K562 (cell line): Measurements from ENCODE around the gene FKBP8. TPM values are rescaled to one million over a fixed set of nuclear protein-coding genes. Genes with fewer than 3 reads are reported as not detected.

Source experiments
- COPS2 ChIP-seq: fragments of 450-650 bp; conservative IDR thresholded peaks from 2 replicates; pipeline ENCODE4 v1.6.1; 2016; ENCODE audit warnings: mild to moderate bottlenecking, moderate library complexity
- ESRRB ChIP-seq: fragments of 250-450 bp; sonication (Bioruptor Pico); IDR thresholded peaks from 2 replicates; pipeline ENCODE4 v1.5.0; 2020; ENCODE audit warnings: mild to moderate bottlenecking, moderate library complexity, borderline replicate concordance
- SMARCA5 ChIP-seq: fragments of 450-650 bp; IDR thresholded peaks from 2 replicates; pipeline ENCODE4 v1.6.1; 2016
- THAP12 ChIP-seq: fragments of 250-450 bp; sonication (Bioruptor Pico); IDR thresholded peaks from 2 replicates; pipeline ENCODE4 v1.9.0; 2021; ENCODE audit warnings: mild to moderate bottlenecking, inconsistent platforms
- ZEB2 ChIP-seq: fragments of 450-650 bp; IDR thresholded peaks from 2 replicates; pipeline ENCODE4 v1.6.1; 2016
- ZNF740 ChIP-seq, 3 experiments: fragments of 200-800 bp in 1 of 3; sonication (Bioruptor generic) in 1 of 3; sonication (generic) in 1 of 3; formaldehyde crosslinking in 1 of 3; IDR thresholded peaks; 2 replicates each; pipeline versions ENCODE4 v1.6.1 to v1.8.0; 2016 to 2022; ENCODE audit warnings: mild to moderate bottlenecking in 2 of 3, missing compliant biosample characterization in 2 of 3, missing genetic modification characterization in 2 of 3, missing genetic modification reagents in 1 of 3
- ZSCAN32 ChIP-seq: fragments of 450-650 bp; formaldehyde crosslinking; IDR thresholded peaks from 2 replicates; pipeline ENCODE4 v1.4.0; 2020; ENCODE audit warnings: mild to moderate bottlenecking, moderate library complexity
- polyA plus RNA-seq, 8 experiments: library from polyadenylated mRNA; depleted of rRNA in 4 of 8; stranded (reverse) in 5 of 8; unstranded in 3 of 8; fragments of >200 nt; fragmentation: Nextera tagmentation in 2 of 8; fragmentation: Illumina TruSeq in 1 of 8; extraction: Ambion mirVana in 2 of 8; extraction: Trizol in 1 of 8; gene quantifications; 2 replicates each; pipeline versions ENCODE4 v1.2.1 to v1.2.3, GENCODE V29; 2011 to 2014; ENCODE audit warnings: inconsistent platforms in 1 of 8, missing spikeins in 1 of 8
- total RNA-seq, 7 experiments: library from RNA; depleted of rRNA in 6 of 7; stranded (reverse); fragments of >200 nt in 6 of 7; fragmentation: Illumina TruSeq in 2 of 7; extraction: Trizol in 2 of 7; gene quantifications; 2 replicates each; pipeline versions ENCODE4 v1.2.1 to v1.2.3, GENCODE V29; 2011 to 2021; ENCODE audit warnings: low replicate concordance in 1 of 7
- TF ChIP-seq, protein P1 (sequence below): fragments of 450-650 bp; IDR thresholded peaks from 2 replicates; pipeline ENCODE4 v1.6.1; 2018; ENCODE audit warnings: mild to moderate bottlenecking, low read depth; ENCODE audit not compliant: partially characterized antibody

FKBP8 gene
- total and polyA plus RNA-seq, 9 of the 15 experiments (the other 6 are each of a cell fraction or from before 2014, with no cell fraction given), result 0.46 to 236 (median 104) TPM

GRCh38 chr19:18496980-18497256 is 46.5 kb downstream of the FKBP8 start (continued):
- no peak for TF ChIP-seq ZNF740 (CRISPR knock-in tag; IDR thresholded peaks at IDR 0.05)
- no peak for TF ChIP-seq ZNF740 (tag; IDR thresholded peaks at IDR 0.05)
- no peak for TF ChIP-seq ESRRB (CRISPR knock-in tag)
- no peak for TF ChIP-seq SMARCA5
- TF ChIP-seq, protein P1, sequence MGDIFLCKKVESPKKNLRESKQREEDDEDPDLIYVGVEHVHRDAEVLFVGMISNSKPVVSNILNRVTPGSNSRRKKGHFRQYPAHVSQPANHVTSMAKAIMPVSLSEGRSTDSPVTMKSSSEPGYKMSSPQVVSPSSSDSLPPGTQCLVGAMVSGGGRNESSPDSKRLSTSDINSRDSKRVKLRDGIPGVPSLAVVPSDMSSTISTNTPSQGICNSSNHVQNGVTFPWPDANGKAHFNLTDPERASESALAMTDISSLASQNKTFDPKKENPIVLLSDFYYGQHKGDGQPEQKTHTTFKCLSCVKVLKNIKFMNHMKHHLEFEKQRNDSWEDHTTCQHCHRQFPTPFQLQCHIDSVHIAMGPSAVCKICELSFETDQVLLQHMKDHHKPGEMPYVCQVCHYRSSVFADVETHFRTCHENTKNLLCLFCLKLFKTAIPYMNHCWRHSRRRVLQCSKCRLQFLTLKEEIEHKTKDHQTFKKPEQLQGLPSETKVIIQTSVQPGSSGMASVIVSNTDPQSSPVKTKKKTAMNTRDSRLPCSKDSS, result no peak
- no peak for TF ChIP-seq COPS2
- no peak for TF ChIP-seq THAP12 (CRISPR knock-in tag)
- TF ChIP-seq ZSCAN32, result no peak
- no peak for TF ChIP-seq ZEB2
